Measurements from ENCODE around the gene PITPNC1.
"Not testable (repeated sequence)": the region's sequence is repeated elsewhere in the genome, so short reads cannot be mapped to it uniquely, and the experiment has no call there.

The PITPNC1 gene

GRCh38 chr17:67649891-67650290 lies 272.8 kb downstream of the PITPNC1 start:
- H3K4me3 ChIP-seq (replicated peaks; ENCODE audit: low read depth, low read length): no peak overlapping the region
- H3K36me3 ChIP-seq (ENCODE audit: control insufficient read depth, insufficient read depth, low read length): no peaks in the 10 kb centered on the region
- no peak for DNase-seq (ENCODE audit: extremely low read depth, insufficient read length)
- no peaks in the 10 kb centered on the region for H3K27me3 ChIP-seq (replicated peaks; ENCODE audit: control insufficient read depth, insufficient read depth, low read length)
- peak; percentile 6 for TF ChIP-seq CTCF (IDR thresholded peaks at IDR 0.05; ENCODE audit: insufficient read depth, low read length, poor library complexity, severe bottlenecking)

GRCh38 chr17:67651218-67651579 lies 274.1 kb downstream of the PITPNC1 start:
- H3K27me3 ChIP-seq (replicated peaks; ENCODE audit: control insufficient read depth, insufficient read depth, low read length); H3K36me3 ChIP-seq (ENCODE audit: control insufficient read depth, insufficient read depth, low read length); DNase-seq (ENCODE audit: extremely low read depth, insufficient read length); H3K4me3 ChIP-seq (replicated peaks; ENCODE audit: low read depth, low read length): not testable (repeated sequence)

GRCh38 chr17:67652433-67652832 lies 275.4 kb downstream of the PITPNC1 start:
- no peak for TF ChIP-seq CTCF (IDR thresholded peaks at IDR 0.05; ENCODE audit: insufficient read depth, low read length, poor library complexity, severe bottlenecking)
- Histone ChIP-seq H3K4me3 (replicated peaks; ENCODE audit: low read depth, low read length) (no peak overlapping the region), H3K36me3 (ENCODE audit: control insufficient read depth, insufficient read depth, low read length) (no peaks in the 10 kb centered on the region), H3K27me3 (replicated peaks; ENCODE audit: control insufficient read depth, insufficient read depth, low read length) (no peaks in the 10 kb centered on the region)
- DNase-seq (ENCODE audit: extremely low read depth, insufficient read length): no peak

GRCh38 chr17:67655478-67656148 lies 278.5 kb downstream of the PITPNC1 start:
- Histone ChIP-seq H3K27me3 (replicated peaks; ENCODE audit: control insufficient read depth, insufficient read depth, low read length) (no peaks in the 10 kb centered on the region), H3K4me3 (replicated peaks; ENCODE audit: low read depth, low read length) (no peak overlapping the region), H3K36me3 (ENCODE audit: control insufficient read depth, insufficient read depth, low read length) (no peaks in the 10 kb centered on the region; the same call in 1 of the 2 replicates)
- no peak for TF ChIP-seq CTCF (IDR thresholded peaks at IDR 0.05; ENCODE audit: insufficient read depth, low read length, poor library complexity, severe bottlenecking)
- DNase-seq (ENCODE audit: extremely low read depth, insufficient read length): no peak

- DNase-seq (ENCODE audit: extremely low read depth, insufficient read length): no peak
- no peaks in the 10 kb centered on the region for H3K27me3 ChIP-seq (replicated peaks; ENCODE audit: control insufficient read depth, insufficient read depth, low read length)
- H3K36me3 ChIP-seq (ENCODE audit: control insufficient read depth, insufficient read depth, low read length): no peaks in the 10 kb centered on the region; the same call in 1 of the 2 replicates
- TF ChIP-seq CTCF (IDR thresholded peaks at IDR 0.05; ENCODE audit: insufficient read depth, low read length, poor library complexity, severe bottlenecking): no peak
- no peak overlapping the region for H3K4me3 ChIP-seq (replicated peaks; ENCODE audit: low read depth, low read length)
Measured at GRCh38 chr17:67656494-67657203, 279.6 kb downstream of the PITPNC1 start.

- no peaks in the 10 kb centered on the region for H3K27me3 ChIP-seq (replicated peaks; ENCODE audit: control insufficient read depth, insufficient read depth, low read length)
- no peak overlapping the region for H3K4me3 ChIP-seq (replicated peaks; ENCODE audit: low read depth, low read length)
- no peaks in the 10 kb centered on the region; the same call in 1 of the 2 replicates for H3K36me3 ChIP-seq (ENCODE audit: control insufficient read depth, insufficient read depth, low read length)
- TF ChIP-seq CTCF (IDR thresholded peaks at IDR 0.05; ENCODE audit: insufficient read depth, low read length, poor library complexity, severe bottlenecking): no peak
- DNase-seq (ENCODE audit: extremely low read depth, insufficient read length): no peak
Measured at GRCh38 chr17:67657596-67657995, 280.5 kb downstream of the PITPNC1 start.
